GM21381 (cell line): ENCODE measurements around the gene SRRM2.
"Not testable (repeated sequence)": the region's sequence is repeated elsewhere in the genome, so short reads cannot be mapped to it uniquely, and the experiment has no call there.

Experiments used
- ATAC-seq: cut with Tn5 transposase; IDR thresholded peaks from one replicate; pipeline ENCODE4 v1.9.1; 2021; ENCODE audit warnings: mild to moderate bottlenecking, moderate library complexity; ENCODE audit not compliant: unreplicated experiment

The SRRM2 gene

DNA sequence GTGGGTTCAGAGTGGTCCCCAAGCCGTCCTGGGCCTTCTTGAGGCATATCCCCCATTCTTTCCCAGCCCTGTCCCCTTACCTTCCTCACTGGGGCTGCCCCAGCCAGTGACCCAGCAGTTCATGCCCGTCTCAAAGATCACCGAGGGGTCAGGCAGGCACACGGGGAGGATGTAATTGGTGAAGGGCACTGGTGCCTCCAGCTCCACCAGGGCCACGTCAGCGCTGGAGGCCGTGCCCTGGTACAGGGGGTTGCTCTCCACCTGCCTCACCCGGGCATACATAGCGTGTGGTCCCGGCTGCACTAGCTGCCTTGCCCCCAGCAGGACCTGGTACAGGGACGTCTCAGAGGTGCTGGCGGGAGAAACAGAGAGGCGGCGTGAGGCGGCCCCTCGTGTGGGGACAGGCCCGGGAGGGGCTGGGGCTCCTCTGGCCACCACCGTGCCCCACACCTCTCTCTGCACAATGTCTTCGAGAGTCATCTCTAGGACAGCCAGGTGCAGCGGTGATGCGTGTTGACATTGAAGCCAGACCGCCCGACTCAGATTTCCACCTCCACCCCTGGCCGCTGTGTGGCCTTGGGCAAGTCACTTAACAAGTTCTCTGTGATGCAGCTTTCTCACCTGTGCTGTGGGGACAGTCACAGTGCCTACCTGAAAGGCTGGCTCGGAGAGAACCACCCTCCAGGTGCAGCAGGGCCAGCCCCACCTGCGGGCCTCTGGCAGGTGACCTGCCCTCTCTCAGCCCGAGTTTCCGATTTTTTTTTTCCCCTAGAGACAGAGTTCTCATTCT lies 38.3 kb upstream of the SRRM2 start:
- ATAC-seq: no peak

GRCh38 chr16:2715064-2715463 lies 37.4 kb upstream of the SRRM2 start:
- no peak for ATAC-seq

- ATAC-seq: no peak
Measured at GRCh38 chr16:2715519-2715918, 36.9 kb upstream of the SRRM2 start.

- ATAC-seq: no peak
Measured at GRCh38 chr16:2715966-2716885, 36.2 kb upstream of the SRRM2 start.

- no peak for ATAC-seq
Measured at GRCh38 chr16:2716948-2717347, 35.5 kb upstream of the SRRM2 start.

DNA sequence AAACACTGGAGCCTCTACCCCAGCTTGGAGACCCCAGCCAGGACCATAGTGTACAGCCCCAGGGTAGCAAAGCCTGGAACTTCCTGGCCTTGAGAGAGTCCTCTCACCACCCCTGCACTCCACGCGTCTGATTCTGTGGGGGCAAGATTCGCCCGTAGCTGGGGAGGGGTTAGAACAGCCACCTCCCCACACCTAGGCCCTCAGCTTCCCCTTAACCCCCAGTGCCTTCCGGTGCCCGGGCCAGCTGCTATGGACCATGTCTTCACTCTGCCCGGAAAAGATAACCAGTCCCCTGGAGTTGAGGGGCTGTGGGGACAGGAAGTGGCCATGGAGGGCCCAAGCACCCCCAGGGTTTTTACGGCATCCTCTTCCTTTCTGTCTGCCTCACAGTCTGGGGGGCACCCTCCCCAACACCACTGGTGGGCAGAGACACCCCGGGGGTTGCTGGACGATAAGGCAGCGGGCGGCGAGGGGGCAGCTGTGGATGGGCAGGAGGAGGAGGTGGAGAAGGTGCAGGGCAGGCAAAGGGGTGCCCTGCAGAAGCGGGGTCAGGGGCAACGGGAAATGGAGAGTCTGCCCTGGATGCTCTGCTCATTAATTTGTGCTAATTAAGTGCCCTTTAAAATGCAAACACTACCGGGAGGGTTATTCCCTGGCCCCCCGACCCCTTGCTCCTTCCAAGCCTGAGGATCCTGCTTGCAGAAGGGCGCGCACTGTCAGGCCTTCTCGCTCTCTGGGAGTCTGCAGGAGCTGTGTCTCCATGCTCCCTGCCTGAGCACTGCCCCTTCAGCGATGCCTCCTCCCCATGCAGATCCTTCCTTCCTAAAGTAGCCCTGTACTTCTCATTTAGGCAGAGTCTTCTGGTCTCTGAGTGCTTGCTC lies 34.8 kb upstream of the SRRM2 start:
- no peak for ATAC-seq

GRCh38 chr16:2719328-2720063 lies 32.9 kb upstream of the SRRM2 start:
- no peak for ATAC-seq

DNA sequence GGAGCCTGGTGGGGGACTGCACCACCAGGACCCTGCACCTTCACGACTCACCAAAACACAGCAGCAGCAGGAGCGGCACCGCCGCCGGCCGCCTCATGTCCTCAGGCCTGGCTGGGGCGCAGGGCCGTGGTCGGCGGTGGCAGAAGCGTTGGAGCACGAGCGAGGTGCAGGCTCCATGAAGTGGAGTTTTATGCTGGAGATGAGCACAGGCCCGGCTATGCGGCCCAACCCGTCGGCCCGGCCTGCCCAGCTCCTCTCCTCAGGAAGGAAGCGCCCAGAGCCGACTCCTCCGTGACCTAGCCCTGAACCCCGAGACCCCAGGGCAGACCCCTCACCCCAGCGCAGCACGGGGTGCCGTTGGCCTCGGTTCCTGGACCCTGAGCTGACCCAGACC lies 32.4 kb upstream of the SRRM2 start, which contains the start of gene PRSS27:
Gene PRSS27, minus strand, starts transcription at position 161 of the 394 bp plus-strand sequence. Its CDS starts 64 bp downstream, at position 97.
- no peak for ATAC-seq

DNA sequence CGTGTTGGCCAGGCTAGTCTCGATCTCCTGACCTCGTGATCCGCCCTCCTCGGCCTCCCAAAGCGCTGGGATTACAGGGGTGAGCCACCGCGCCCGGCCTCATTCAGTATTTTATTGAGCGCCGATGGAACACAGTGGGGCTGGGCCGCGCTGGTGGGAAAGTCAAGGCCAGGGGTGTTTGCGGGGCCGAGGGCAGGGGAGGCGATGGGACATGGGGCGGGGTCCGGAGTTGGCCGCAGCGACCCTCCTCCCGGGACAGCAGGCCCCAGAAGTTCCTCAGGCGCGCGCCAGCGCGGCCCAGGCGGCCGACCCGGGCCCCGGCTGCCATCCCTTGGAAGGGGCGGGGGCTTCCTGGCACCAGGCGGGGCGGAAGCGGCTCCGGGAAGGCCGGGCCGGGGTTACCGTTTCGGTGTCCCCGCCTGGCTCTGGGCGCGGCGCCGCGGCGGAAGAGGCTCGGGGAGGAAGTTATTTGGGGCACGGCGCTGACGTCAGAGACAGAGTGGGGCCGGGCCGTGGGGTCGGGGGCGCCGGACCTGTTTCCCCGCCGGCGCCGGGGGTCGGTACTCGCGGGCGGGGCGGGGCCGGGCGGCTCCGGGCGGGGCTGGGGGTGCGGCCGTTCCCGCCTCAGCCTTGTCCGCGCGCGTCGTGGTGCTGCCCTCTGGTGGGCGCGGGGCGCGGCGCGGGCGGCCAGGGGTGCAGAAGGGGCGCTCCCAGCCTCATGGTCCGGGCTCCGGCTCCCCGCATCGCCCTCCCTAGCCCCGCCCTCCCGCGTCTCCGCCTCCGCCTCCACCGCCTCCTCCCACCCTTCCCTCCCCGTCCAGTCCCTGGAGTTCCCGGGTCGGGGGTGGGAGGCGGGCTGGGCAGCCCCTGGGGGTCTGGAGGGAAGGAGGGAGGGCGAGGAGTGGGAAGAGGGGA lies 31.5 kb upstream of the SRRM2 start:
- peak; percentile 67 for ATAC-seq

GRCh38 chr16:2721634-2722173 lies 30.7 kb upstream of the SRRM2 start:
- ATAC-seq: not testable (repeated sequence)

DNA sequence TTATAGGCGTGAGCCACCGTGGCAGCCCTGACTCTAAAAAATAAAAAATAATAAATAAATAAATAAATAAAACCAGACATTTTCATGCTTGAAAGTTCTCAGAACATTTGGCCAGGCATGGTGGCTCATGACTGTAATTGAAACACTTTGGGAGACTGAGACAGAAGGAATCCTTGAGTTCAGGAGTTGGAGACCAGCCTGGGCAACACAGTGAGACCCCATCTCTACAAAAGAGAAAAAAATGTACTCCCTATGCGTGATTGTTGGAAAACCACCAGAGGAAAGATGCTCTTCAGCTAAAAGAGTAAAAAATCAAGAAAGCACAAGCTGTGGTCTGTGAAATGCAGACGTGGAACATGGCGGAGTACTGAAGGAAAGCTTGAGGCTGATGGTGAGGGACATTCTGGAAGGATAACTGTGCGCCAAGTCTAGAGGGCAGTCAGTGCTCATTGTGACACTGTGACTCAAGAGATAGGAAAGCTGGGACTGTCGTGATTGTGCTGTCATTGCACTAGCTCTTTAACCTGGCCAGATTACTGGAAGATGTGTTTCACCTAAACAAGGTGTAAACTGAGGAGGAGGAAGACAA lies 28.3 kb upstream of the SRRM2 start:
- no peak for ATAC-seq

DNA sequence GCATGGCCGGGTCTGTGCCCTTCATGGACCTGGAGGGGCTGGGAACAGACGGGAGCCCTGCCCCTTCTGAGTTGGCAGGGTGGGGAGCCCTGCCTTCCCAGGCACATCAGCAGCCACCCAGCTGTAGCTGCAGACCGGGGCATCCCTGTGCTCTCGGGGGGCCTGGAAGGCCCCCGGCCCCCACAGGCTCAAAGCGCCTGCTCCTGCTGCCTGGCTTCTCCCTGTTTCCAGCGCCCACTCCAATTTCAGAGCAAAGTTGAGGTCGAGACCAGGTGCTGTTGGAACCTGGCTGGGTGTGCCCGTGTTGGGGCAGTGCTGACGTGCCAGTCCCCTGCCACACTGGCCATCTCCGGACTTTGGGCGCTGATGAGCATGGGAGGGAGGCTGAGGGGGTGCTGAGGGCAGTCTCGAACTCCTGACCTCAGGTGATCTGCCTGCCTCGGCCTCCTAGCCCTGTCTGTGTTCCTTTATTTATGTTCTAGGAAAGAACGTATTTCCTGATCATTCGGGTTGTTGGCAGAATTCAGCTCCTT lies 27.6 kb upstream of the SRRM2 start:
- ATAC-seq: no peak

DNA sequence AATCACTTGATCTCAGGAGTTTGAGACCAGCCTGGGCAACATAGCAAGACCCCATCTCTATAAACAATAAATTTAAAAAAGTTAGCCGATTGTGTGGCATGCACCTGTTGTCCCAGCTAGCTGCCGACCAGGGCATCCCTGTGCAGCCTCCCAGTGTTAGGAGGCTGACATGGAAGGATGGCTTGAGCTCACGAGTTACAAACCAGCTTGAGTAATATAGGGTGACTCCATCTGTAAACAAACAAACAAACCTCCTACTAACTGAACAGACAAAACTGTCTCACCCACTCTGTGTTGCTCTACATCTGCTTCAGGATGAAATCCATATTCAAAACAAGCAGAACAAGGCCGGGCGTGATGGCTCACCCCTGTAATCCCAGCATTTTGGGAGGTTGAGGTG lies 25.5 kb upstream of the SRRM2 start:
- no peak for ATAC-seq

DNA sequence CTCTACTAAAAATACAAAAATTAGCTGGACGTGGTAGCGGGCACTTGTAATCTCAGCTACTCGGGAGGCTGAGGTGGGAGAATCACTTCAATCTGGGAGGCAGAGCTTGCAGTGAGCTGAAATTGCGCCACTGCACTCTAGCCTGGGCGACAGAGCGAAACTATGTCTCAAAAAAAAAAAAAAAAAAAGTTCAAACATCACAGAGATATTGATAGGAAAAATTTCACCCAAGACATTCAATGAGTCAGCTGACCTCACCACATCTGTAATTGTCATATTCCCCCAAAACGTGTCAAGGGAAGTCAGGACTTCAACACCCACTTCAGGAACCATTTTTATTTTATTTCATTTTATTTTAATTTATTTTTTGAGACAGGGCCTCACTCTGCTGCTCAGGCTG lies 24.4 kb upstream of the SRRM2 start:
- no peak for ATAC-seq

DNA sequence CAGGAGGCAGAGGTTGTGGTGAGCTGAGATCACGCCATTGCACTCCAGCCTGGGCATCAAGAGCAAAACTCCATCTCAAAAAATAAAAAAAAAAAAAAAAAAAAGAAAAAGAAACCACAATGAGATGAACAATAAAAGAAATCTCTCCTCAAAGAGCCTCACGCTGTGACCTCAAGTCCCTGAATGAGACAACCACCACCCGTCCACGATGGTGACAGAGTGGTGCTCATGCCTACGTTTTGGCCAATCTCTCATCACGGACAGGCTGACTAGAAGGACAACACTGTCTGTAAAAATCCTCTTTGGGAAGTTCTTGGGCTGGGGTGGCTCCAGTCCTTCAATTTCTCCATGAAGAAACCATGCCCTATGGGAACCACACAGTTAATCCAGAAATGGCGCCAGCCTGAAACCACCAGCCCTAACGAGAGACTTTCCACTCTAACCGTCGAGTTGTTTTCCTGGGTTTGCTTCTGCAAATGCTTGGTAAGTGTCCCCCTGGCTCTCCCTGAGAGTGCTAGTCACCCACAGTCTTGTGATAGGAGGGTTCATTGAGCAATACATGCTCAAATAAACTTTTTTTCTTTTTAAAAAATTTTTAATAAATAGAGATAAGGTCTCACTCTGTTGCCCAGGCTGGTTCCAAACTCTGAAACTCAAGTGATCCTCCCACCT lies 17.5 kb upstream of the SRRM2 start:
- no peak for ATAC-seq

- no peak for ATAC-seq
Measured at GRCh38 chr16:2736476-2737237, 15.8 kb upstream of the SRRM2 start.

DNA sequence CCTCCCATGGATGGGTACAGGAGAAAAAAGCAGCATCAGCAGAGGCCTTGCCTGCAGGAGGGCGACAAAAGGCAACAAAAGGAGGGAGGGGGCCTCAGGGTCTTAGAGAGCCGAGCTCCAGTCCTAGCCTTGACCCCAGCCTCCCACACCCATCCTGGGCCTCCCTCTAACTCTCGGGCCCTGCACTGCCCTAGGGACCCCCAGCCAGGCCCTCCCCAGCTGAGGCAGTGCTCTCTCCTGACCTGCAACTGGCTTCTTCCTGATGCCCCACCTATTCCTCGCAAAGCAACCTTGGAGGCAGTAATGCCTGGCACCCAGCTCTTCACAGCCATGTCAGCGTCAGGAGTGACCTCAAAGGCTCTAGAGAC lies 15.2 kb upstream of the SRRM2 start:
- no peak for ATAC-seq
